GM12891 (cell line): ENCODE results near the gene RAB11FIP4.

Source experiments
- DNase-seq: peaks from one replicate; pipeline ENCODE4 v3.0.0; 2011; ENCODE audit warnings: low spot score; ENCODE audit not compliant: insufficient read length
- FAIRE-seq: peaks from 2 replicates; lab custom pipeline; 2011; peaks lifted over from hg19 to GRCh38; lab: Jason Lieb, UNC
- PAX5 ChIP-seq: IDR thresholded peaks from 2 replicates; pipeline ENCODE4 v1.6.1; 2011; ENCODE audit warnings: low read length, moderate library complexity, mild to moderate bottlenecking; ENCODE audit not compliant: insufficient read depth, severe bottlenecking
- POLR2A ChIP-seq: IDR thresholded peaks from 2 replicates; pipeline ENCODE4 v1.6.1; 2011; ENCODE audit warnings: low read depth, low read length, control low read depth
- POLR2AphosphoS5 ChIP-seq: IDR thresholded peaks from 2 replicates; pipeline ENCODE4 v1.6.1; 2011; ENCODE audit warnings: low read depth, low read length, control low read depth
- POU2F2 ChIP-seq: IDR thresholded peaks from 2 replicates; pipeline ENCODE4 v1.6.1; 2011; ENCODE audit warnings: low read depth, mild to moderate bottlenecking, control low read depth, low read length, moderate library complexity
- SPI1 ChIP-seq: IDR thresholded peaks from 2 replicates; pipeline ENCODE4 v1.6.1; 2011; ENCODE audit warnings: low read depth, low read length, control low read depth
- TAF1 ChIP-seq: IDR thresholded peaks from 2 replicates; pipeline ENCODE4 v1.6.1; 2011; ENCODE audit warnings: low read depth, low read length, control low read depth

Gene RAB11FIP4

GRCh38 chr17:31443386-31443785, 51.9 kb downstream of the RAB11FIP4 start:
- DNase-seq: no peak
- no peak for FAIRE-seq
- TF ChIP-seq SPI1 (no peak), POLR2A (no peak), PAX5 (no peak), POLR2AphosphoS5 (no peak), TAF1 (no peak), POU2F2 (no peak)

- FAIRE-seq: no peak
- no peak for DNase-seq
- TF ChIP-seq POLR2A: no peak
- TF ChIP-seq POU2F2: no peak
- no peak for TF ChIP-seq TAF1
- TF ChIP-seq POLR2AphosphoS5: no peak
- no peak for TF ChIP-seq PAX5
- no peak for TF ChIP-seq SPI1
These were observed 52.6 kb downstream of the RAB11FIP4 start for GRCh38 chr17:31444026-31444425.

GRCh38 chr17:31446195-31446967, 54.9 kb downstream of the RAB11FIP4 start:
- no peak for TF ChIP-seq POLR2A
- no peak for TF ChIP-seq POLR2AphosphoS5
- no peak for TF ChIP-seq TAF1
- TF ChIP-seq POU2F2: no peak
- TF ChIP-seq SPI1: no peak
- no peak for TF ChIP-seq PAX5
- no peak for DNase-seq
- FAIRE-seq: peak; percentile 52

GRCh38 chr17:31448467-31449077, 57.1 kb downstream of the RAB11FIP4 start:
- FAIRE-seq (no peak), DNase-seq (no peak)
- TF ChIP-seq POU2F2 (no peak), PAX5 (no peak), POLR2AphosphoS5 (no peak), TAF1 (no peak), POLR2A (no peak), SPI1 (no peak)

GRCh38 chr17:31449111-31449510, 57.6 kb downstream of the RAB11FIP4 start:
- no peak for FAIRE-seq
- no peak for TF ChIP-seq POLR2AphosphoS5
- no peak for TF ChIP-seq TAF1
- no peak for TF ChIP-seq SPI1
- no peak for TF ChIP-seq PAX5
- TF ChIP-seq POLR2A: no peak
- TF ChIP-seq POU2F2: no peak
- no peak for DNase-seq

- FAIRE-seq: no peak
These were observed 58.3 kb downstream of the RAB11FIP4 start for GRCh38 chr17:31449746-31450145.

GRCh38 chr17:31452101-31452500, 60.6 kb downstream of the RAB11FIP4 start:
- FAIRE-seq (peak; percentile 28), DNase-seq (no peak)
- TF ChIP-seq TAF1 (no peak), POU2F2 (no peak), POLR2AphosphoS5 (no peak), PAX5 (no peak), SPI1 (no peak), POLR2A (no peak)

More at GRCh38 chr17:31449746-31450145, 58.3 kb downstream of the RAB11FIP4 start:
- TF ChIP-seq TAF1: no peak
- TF ChIP-seq SPI1: no peak
- TF ChIP-seq PAX5: no peak
- TF ChIP-seq POU2F2: no peak
- TF ChIP-seq POLR2AphosphoS5: no peak
- no peak for DNase-seq

GRCh38 chr17:31452561-31453110, 61.2 kb downstream of the RAB11FIP4 start:
- no peak for TF ChIP-seq POLR2A
- TF ChIP-seq POLR2AphosphoS5: no peak
- no peak for TF ChIP-seq TAF1
- TF ChIP-seq PAX5: no peak
- TF ChIP-seq POU2F2: no peak
- TF ChIP-seq SPI1: no peak
- FAIRE-seq (no peak), DNase-seq (no peak)

GRCh38 chr17:31453896-31454295, 62.4 kb downstream of the RAB11FIP4 start:
- FAIRE-seq: no peak
- TF ChIP-seq PAX5: no peak
- TF ChIP-seq SPI1: no peak
- TF ChIP-seq POLR2AphosphoS5: no peak
- TF ChIP-seq TAF1: no peak
- TF ChIP-seq POU2F2: no peak
- no peak for TF ChIP-seq POLR2A
- no peak for DNase-seq

GRCh38 chr17:31456814-31457213, 65.3 kb downstream of the RAB11FIP4 start:
- FAIRE-seq (no peak), DNase-seq (no peak)
- TF ChIP-seq POU2F2 (no peak), PAX5 (no peak), TAF1 (no peak)
